ENCODE measurements around the gene SCFD2.

DNA sequence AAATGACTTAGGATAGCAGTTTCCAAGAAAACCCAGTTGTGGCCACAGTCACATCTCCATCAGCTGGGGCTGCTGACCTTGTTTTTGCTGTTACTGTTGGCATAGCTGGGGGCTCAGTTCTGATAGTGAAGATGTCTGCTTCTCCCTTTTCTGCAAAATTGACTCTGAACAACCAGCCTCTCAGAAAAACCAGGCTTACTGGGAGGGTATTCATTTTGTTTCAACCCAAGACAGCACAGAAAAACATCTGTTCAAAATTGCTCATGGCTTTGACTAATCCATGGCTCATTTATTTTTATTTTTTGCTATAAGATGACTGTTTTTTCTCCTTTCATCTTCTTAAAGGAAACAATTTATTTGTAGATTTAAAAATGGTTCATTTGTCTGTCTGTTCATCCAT is 450.7 kb downstream of the SCFD2 start:
- TF ChIP-seq POLR2A (IDR thresholded peaks at IDR 0.05) = no peak
- TF ChIP-seq, protein P1, sequence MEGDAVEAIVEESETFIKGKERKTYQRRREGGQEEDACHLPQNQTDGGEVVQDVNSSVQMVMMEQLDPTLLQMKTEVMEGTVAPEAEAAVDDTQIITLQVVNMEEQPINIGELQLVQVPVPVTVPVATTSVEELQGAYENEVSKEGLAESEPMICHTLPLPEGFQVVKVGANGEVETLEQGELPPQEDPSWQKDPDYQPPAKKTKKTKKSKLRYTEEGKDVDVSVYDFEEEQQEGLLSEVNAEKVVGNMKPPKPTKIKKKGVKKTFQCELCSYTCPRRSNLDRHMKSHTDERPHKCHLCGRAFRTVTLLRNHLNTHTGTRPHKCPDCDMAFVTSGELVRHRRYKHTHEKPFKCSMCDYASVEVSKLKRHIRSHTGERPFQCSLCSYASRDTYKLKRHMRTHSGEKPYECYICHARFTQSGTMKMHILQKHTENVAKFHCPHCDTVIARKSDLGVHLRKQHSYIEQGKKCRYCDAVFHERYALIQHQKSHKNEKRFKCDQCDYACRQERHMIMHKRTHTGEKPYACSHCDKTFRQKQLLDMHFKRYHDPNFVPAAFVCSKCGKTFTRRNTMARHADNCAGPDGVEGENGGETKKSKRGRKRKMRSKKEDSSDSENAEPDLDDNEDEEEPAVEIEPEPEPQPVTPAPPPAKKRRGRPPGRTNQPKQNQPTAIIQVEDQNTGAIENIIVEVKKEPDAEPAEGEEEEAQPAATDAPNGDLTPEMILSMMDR (IDR thresholded peaks at IDR 0.05) = no peak

Measured in sigmoid colon (tissue), 3 donors.